AG09319 (cell line): Measurements from ENCODE around the gene GLYATL1B.
"Not testable (repeated sequence)": the region's sequence is repeated elsewhere in the genome, so short reads cannot be mapped to it uniquely, and the experiment has no call there.

Experiments
- DNase-seq: peaks from one replicate; pipeline ENCODE4 v3.0.0-alpha.2; 2010; ENCODE audit warnings: low read depth; ENCODE audit errors: extremely low read depth
- TF ChIP-seq, protein P1 (sequence below): IDR thresholded peaks from 2 replicates; pipeline ENCODE4 v1.5.1; 2011; ENCODE audit warnings: low read depth, mild to moderate bottlenecking, inconsistent platforms, low read length, moderate library complexity

The GLYATL1B gene

DNA sequence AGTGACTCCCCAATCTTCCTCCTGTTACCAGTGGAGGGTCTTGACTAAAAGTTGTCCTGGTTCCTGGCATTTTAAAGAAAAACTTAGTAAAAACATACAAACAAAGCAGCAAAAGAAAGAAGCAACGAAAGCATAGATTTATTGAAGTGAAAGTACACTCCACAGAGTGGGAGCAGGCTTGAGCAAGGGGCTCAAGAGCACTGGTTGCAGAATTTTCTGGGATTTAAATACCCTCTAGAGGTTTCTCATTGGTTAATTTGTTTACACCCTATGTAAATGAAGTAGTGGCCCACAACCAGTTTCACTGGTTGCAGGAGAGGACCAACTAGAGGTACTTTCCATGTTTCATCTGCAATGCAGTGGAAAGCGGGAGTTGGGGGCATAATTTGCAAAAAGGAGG is 31.7 kb downstream of the GLYATL1B start:
- TF ChIP-seq, protein P1, sequence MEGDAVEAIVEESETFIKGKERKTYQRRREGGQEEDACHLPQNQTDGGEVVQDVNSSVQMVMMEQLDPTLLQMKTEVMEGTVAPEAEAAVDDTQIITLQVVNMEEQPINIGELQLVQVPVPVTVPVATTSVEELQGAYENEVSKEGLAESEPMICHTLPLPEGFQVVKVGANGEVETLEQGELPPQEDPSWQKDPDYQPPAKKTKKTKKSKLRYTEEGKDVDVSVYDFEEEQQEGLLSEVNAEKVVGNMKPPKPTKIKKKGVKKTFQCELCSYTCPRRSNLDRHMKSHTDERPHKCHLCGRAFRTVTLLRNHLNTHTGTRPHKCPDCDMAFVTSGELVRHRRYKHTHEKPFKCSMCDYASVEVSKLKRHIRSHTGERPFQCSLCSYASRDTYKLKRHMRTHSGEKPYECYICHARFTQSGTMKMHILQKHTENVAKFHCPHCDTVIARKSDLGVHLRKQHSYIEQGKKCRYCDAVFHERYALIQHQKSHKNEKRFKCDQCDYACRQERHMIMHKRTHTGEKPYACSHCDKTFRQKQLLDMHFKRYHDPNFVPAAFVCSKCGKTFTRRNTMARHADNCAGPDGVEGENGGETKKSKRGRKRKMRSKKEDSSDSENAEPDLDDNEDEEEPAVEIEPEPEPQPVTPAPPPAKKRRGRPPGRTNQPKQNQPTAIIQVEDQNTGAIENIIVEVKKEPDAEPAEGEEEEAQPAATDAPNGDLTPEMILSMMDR = no peak
- DNase-seq = no peak

GRCh38 chr11:59119826-59120225 is 33.7 kb downstream of the GLYATL1B start:
- DNase-seq = no peak
- TF ChIP-seq, protein P1 = no peak

DNA sequence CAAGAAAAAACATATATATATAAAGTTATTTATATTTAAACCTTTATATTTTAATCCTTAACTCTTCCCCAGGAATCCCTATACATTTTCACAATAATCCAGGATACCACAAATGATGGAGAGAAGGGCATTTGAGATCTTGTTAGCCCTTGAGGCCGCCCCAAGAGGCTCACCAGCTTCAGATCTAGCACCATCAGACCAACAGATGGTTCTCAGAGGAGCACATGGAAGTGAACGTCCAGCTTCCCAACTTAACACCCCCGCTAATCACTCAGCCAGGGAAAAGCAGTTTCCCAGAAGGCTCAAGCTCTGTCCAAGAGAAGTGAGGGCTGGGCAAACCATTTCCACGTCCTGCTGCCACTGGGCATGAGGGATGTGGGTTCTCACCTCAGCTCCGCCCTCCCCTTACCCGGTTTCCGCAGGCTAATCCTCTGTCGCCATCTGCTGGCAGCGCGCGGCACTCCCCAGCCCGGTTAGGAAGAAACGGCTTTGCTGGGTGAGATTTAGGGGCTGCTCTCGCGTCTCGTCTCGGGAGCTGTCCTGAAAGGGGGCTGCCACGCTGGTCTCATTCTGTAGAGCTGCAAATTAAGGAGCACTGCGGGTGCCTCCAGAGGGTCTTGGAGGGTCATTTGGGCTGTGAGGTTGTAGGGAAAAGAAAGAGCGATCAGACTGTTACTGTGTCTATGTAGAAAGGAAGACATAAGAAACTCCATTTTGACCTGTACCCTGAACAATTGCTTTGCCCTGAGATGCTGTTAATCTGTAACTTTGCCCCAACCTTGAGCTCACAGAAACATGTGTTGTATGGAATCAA is 49.7 kb downstream of the GLYATL1B start:
- TF ChIP-seq, protein P1 = no peak; the same call in none of the 2 replicates
- DNase-seq = no peak

DNA sequence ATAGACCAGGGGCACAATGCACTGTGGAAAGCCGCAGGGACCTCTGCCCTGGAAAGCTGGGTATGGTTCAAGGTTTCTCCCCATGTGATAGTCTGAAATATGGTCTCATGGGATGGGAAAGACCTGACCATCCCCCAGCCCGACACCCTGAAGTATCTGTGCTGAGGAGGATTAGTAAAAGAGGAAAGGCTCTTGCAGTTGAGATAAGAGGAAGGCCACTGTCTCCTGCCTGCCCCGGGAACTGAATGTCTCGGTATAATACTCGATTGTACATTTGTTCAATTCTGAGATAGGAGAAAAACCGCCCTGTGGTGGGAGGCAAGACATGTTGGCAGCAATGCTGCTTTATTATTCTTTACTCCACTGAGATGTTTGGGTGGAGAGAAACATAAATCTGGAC is 50.4 kb downstream of the GLYATL1B start:
- not testable (repeated sequence) for DNase-seq

- no peak for DNase-seq
- TF ChIP-seq, protein P1 = no peak
These were observed 51.1 kb downstream of the GLYATL1B start for GRCh38 chr11:59137190-59137589.

DNA sequence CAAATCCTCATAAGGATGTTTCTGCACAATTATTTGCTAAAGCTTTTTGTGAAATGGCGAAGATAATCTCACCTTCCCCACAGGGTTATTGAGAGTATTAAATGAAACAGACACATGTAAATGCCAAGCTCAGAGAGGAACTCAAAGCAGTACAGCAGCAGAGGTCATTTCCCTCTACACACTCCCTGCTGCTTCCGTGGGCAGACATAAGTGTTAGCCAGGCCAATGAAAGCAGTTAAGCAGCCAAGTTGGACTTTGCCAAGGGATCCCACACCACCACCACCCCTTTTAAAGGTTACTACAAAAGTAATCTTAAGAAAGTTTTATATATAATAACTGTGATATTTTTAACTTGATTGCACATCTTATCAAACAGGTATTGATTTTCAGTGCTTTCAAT is 52.5 kb downstream of the GLYATL1B start:
- no peak for DNase-seq
- TF ChIP-seq, protein P1 = no peak

GRCh38 chr11:59141191-59141590 is 55.1 kb downstream of the GLYATL1B start:
- TF ChIP-seq, protein P1 = no peak
- no peak for DNase-seq
